ENCODE results near the gene ASF1B. TPM values are rescaled to one million over a fixed set of nuclear protein-coding genes. Genes with fewer than 3 reads are reported as not detected.
"Not testable (repeated sequence)": the region's sequence is repeated elsewhere in the genome, so short reads cannot be mapped to it uniquely, and the experiment has no call there.

ASF1B gene
- total RNA-seq, 1 experiment from 2014 or later, result 77.8 TPM

GRCh38 chr19:14160017-14160703, 23.8 kb upstream of the ASF1B start:
- no peak for DNase-seq (ENCODE audit: low spot score)

GRCh38 chr19:14159059-14159458, 22.7 kb upstream of the ASF1B start:
- no peak for DNase-seq (ENCODE audit: low spot score)

DNA sequence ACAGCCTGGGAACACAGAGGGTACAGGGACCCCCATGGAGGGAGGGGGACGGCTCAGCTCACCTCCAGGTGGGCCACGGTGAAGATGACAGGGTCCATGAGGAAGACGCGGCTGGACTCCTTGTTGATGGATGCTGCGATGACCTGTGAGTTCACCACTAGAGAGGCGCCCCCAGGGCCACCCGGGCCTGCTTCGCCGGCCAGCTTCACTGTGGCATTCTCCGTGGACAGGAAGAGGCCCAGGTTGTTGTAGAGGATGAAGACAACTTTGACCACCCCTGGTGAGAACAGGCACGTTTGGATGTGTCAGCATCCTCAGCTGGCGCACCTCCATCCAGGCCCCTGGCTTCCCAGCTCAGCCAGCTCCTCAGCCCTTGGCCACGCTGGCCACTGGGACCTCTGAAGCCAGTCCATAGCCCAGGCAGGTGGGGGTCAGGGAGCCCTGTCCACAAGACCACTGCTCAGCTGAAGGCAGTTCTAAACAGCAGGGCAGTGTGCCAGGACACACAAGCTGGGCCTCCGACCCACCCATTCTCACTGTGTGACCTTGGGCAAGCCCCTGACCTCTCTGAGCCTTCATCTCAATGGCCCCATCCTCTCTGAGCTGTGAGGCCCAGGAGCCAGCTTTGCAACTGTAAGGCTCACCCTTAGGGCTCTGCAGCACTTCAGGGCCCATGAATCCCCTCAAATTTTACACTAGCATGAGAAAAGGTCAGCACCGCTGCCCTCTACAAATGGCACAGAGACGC, 22.1 kb upstream of the ASF1B start:
- no peak for DNase-seq (ENCODE audit: low spot score)

- no peak for DNase-seq (ENCODE audit: low spot score)
Measured at GRCh38 chr19:14156971-14157717, 20.8 kb upstream of the ASF1B start.

DNA sequence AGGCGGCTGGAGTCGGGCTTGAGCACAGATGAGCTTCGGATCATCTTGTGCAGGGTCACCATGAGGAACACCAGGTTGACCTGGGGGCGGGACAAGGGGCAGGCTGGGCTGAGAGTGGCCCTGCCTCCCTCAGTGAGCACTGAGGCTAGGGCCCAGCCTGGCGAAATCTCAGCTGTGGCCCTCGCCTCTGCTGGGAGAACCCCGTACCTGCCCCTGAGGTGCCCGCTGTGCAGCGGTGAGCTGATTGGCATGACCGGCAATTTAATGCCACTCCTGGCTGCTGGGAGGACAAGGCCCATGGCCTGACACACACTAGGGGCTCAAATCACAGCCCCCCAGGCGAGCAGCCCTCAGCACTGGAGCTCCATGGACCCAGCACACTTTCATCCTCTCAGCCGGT, 19.7 kb upstream of the ASF1B start:
- DNase-seq (ENCODE audit: low spot score), result no peak

GRCh38 chr19:14155371-14155770, 19.0 kb upstream of the ASF1B start:
- no peak for DNase-seq (ENCODE audit: low spot score)

GRCh38 chr19:14152713-14153112, 16.3 kb upstream of the ASF1B start:
- no peak for DNase-seq (ENCODE audit: low spot score)

DNA sequence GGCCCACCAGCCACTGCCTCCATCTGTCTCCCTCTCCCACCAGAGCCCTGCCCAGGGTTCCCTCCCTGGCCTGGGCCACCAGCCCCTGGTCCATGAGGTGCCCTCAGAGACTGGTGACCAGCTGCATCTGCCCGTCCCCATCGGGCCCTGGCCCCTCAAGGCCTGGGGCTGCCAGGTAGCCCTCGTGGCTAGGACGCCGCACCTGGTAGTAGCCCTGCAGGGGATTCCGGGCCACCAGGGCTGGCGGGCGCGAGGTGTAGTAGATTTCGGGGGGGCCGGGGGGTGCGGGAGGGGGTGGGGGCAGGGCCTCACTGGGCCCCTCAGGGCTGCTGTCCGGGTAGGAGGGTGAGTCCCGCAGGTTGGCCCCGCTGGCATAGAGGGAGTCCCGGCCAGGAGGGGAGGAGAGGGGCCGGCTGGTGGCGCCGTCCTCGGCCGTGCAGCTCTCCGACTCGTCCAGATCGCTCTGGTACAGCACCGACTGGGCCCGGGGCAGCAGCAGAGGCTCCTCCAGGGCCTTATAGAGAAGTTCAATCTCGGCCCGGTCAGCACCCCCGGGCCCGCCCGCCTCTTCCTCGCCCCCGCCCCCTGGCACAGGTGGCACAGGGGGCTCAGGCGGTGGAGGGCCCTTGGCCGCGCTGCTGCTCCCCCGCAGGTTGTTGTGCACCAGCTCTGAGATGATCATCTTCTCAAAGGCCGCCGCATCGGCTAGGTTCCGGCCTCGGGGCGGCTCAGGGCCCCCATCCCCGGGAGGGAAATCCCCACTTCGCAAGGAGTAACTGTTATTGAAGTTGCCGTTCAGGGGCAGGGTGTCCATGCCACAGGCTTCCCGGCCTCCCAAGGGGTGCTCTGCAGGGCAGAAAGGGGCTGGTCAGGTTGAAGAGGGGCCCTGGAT, 14.6 kb upstream of the ASF1B start:
- no peak for DNase-seq (ENCODE audit: low spot score)

DNA sequence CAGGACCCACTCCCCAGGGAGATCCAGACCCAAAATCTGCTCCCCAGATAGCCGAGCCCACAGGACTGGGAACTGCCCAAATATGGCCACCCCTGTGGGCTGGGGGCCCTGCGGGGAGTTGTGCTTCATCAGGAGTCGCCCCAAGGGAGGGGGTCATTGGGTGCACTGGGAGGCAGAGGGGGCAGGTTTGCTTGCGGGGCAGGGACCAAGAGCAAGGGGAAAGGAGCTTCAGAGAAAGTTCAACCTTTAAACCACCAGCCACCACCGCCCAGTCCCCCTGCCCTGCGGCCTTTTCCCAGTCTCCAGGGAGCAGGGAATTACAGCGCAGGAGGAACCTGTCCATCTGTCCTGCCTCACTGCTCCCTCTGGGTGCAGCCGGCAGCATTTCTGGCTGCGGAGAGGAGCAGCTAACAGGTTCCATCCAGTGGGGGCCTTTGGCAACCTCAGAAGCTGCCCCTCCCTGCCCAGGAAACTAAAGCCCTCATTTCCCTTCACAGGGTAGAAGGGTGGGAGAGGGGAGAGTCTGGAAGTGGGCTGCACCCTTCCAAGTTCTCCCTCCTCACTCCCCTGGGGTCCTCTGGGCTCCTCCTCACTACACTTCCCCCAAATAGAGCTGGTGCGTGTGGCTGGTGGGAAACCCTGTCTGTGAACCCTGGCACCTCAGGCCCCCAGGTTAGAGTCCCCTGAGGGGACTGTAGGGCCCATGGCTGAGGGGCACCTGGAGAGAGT, 13.8 kb upstream of the ASF1B start:
- DNase-seq (ENCODE audit: low spot score), result no peak

DNA sequence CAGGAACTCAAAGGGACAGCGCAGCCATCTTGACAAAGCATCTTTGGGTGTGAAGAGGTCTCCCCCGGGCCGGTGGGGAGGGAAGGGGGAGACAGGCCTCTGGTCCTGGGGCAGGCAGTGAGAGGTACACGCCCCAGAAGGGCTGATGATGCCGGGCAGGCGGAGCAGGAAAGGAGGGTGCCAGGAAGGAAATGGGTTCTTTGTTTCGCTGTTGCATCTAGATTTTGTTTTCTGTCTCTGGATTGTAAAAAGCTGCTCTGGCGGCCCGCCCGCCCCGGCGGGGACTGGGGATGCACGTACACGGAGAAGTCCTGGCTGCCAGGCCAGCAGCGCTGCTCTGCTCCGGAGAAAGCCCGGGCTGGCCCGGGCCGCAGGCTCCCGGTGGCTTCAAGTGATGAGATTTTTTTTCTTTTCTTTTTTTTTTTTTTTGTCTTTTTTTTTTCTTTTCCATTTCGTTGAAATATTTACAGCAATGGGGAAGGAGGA, 13.2 kb upstream of the ASF1B start:
- no peak for DNase-seq (ENCODE audit: low spot score)

DNA sequence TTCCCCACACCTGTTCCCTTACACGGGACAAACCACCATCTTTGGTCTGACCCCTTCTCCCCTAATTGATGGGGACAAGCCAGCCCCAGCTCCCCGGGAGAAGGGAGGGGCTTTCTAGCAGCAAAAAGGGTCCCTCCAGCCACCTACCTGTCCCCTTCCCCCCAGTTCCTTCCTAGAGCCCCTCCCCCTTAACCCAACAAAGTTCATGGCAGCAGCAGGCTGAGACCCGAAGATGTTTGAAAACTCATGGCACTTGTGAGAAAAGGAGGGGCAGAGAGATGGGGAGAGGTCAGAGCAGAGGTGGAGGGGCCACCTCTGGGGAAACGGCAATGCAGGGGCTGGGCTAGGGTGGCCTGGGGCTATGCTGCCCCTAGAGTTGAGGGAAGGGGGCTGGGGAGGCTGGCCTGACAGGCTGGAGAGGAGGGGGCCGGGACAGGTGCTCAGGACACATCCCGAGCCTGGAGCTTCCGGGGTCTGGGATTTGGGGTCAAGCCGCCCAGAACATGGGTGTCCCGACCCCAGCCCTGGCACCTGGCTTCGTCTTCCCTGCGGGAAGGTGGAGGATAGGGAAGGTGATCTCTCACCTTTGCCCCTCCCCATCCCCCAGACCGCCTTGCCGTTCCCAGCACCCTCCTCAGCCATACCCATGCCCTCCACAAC, 12.5 kb upstream of the ASF1B start:
- DNase-seq (ENCODE audit: low spot score), result no peak

- peak; percentile 39 for DNase-seq (ENCODE audit: low spot score)
Measured at GRCh38 chr19:14147797-14148605, 11.6 kb upstream of the ASF1B start.

GRCh38 chr19:14146789-14147216, 10.4 kb upstream of the ASF1B start:
- no peak for DNase-seq (ENCODE audit: low spot score)

GRCh38 chr19:14146169-14146568, 9.8 kb upstream of the ASF1B start:
- DNase-seq (ENCODE audit: low spot score), result not testable (repeated sequence)

GRCh38 chr19:14145381-14145780, 9.0 kb upstream of the ASF1B start:
- DNase-seq (ENCODE audit: low spot score), result no peak

DNA sequence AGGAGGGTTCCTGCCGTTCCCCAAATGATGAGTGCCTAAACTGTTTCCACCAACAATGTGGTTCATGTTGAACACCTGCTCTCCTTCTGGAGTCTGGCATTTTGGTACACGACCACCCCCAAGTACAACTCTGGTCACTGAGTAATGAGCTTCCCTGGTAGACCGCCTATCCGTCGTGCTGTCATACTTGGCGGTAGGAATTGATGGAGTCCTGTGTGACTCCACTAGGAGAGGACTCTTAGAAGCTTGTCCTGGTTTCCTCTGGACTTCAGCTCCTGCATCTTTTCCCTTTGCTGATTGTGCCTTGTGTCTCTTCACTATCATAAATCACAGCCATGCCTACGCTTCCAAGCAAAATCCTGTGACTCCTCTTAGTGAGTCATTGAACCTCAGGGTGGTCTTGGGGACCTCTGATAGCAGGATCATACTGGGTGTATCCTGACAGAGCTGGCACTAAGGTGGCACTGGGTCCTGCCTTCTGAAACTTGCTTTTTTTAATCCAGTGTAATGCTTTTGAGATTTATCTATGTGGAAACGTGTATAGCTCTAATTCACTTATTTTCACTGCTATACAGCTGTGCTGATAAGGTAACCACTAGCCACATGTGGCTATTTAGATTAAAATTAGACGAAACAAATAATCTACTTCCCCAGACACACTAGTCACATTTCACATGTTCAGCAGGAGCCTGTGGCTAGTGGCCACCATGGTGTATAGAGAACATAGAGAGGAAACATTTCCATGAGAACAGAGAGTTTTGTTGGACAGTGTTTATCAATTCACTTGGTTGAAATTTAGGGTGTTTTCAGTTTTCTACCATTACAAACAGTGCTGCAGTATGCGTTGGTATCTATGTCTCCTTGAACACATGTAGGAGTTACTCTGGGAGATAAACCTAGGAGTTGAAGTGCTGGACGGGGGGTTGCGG, 6.1 kb upstream of the ASF1B start:
- no peak for DNase-seq (ENCODE audit: low spot score)

- DNase-seq (ENCODE audit: low spot score), result no peak
Measured at GRCh38 chr19:14141041-14141440, 4.7 kb upstream of the ASF1B start.

- DNase-seq (ENCODE audit: low spot score), result no peak
Measured at GRCh38 chr19:14139944-14140343, 3.6 kb upstream of the ASF1B start.
